ENCODE measurements around the gene ENOX1. TPM values are rescaled to one million over a fixed set of nuclear protein-coding genes. Genes with fewer than 3 reads are reported as not detected.

The ENOX1 gene
- total RNA-seq, 2 donors from 2014 or later = 0.33 TPM; not detected in 1

GRCh38 chr13:43232144-43232872, 554.5 kb downstream of the ENOX1 start:
- H3K36me3 ChIP-seq (ENCODE audit: control insufficient read depth, insufficient read depth, low read length) = no peaks in the 10 kb centered on the region
- H3K4me3 Mint-ChIP-seq = no peak overlapping the region
- no peak overlapping the region for H3K27ac ChIP-seq (ENCODE audit: low read depth, low read length)
- no peak for DNase-seq
- no peak overlapping the region for H3K9ac ChIP-seq (ENCODE audit: extremely low read depth, low read length, poor library complexity, severe bottlenecking)
- peaks cover 4% of the 10 kb centered on the region for H3K4me1 ChIP-seq (ENCODE audit: control insufficient read depth, insufficient read depth, low read length)
- 88 to 91% methylated on average over 2 to 5 of the region's 5 CpGs for WGBS, 2 experiments (ENCODE audit: insufficient coverage in 1 of 2, insufficient read length in 1 of 2)
- no peaks in the 10 kb centered on the region for H3K27me3 ChIP-seq (ENCODE audit: control insufficient read depth, insufficient read depth, low read length, poor library complexity, severe bottlenecking)
- no peaks in the 10 kb centered on the region for H3K36me3 Mint-ChIP-seq (ENCODE audit: low read depth)
- H3K4me1 Mint-ChIP-seq = no peaks in the 10 kb centered on the region
- TF ChIP-seq CTCF (conservative IDR thresholded peaks at IDR 0.05) = no peak
- H3K9me3 ChIP-seq (ENCODE audit: control insufficient read depth, low read length) = no peaks in the 10 kb centered on the region
- H3K27ac Mint-ChIP-seq = no peak overlapping the region
- no peaks in the 10 kb centered on the region for H3K9me3 Mint-ChIP-seq
- no peak overlapping the region for H3K4me3 ChIP-seq (ENCODE audit: low read length)
- H3K27me3 Mint-ChIP-seq (ENCODE audit: insufficient read depth) = no peaks in the 10 kb centered on the region

GRCh38 chr13:43230989-43231388, 555.8 kb downstream of the ENOX1 start:
- H3K27ac ChIP-seq (ENCODE audit: low read depth, low read length) = no peak overlapping the region
- no peaks in the 10 kb centered on the region for H3K36me3 Mint-ChIP-seq (ENCODE audit: low read depth)
- no peaks in the 10 kb centered on the region for H3K27me3 Mint-ChIP-seq (ENCODE audit: insufficient read depth)
- 88 to 89% methylated on average over 2 to 3 of the region's 3 CpGs for WGBS, 2 experiments (ENCODE audit: insufficient coverage in 1 of 2, insufficient read length in 1 of 2)
- no peaks in the 10 kb centered on the region for H3K36me3 ChIP-seq (ENCODE audit: control insufficient read depth, insufficient read depth, low read length)
- no peaks in the 10 kb centered on the region for H3K9me3 Mint-ChIP-seq
- DNase-seq = no peak
- no peak for TF ChIP-seq CTCF (conservative IDR thresholded peaks at IDR 0.05)
- H3K4me1 ChIP-seq (ENCODE audit: control insufficient read depth, insufficient read depth, low read length) = peaks cover 4% of the 10 kb centered on the region
- no peak overlapping the region for H3K27ac Mint-ChIP-seq
- H3K4me1 Mint-ChIP-seq = no peaks in the 10 kb centered on the region
- H3K9me3 ChIP-seq (ENCODE audit: control insufficient read depth, low read length) = no peaks in the 10 kb centered on the region
- no peak overlapping the region for H3K4me3 Mint-ChIP-seq
- no peaks in the 10 kb centered on the region for H3K27me3 ChIP-seq (ENCODE audit: control insufficient read depth, insufficient read depth, low read length, poor library complexity, severe bottlenecking)
- H3K4me3 ChIP-seq (ENCODE audit: low read length) = no peak overlapping the region
- H3K9ac ChIP-seq (ENCODE audit: extremely low read depth, low read length, poor library complexity, severe bottlenecking) = no peak overlapping the region

- no peak overlapping the region for H3K4me3 ChIP-seq (ENCODE audit: low read length)
- Mint-ChIP-seq H3K27ac (no peak overlapping the region), H3K36me3 (ENCODE audit: low read depth) (no peaks in the 10 kb centered on the region), H3K27me3 (ENCODE audit: insufficient read depth) (no peaks in the 10 kb centered on the region), H3K4me1 (no peaks in the 10 kb centered on the region), H3K4me3 (no peak overlapping the region), H3K9me3 (no peaks in the 10 kb centered on the region)
- peaks cover 4% of the 10 kb centered on the region for H3K4me1 ChIP-seq (ENCODE audit: control insufficient read depth, insufficient read depth, low read length)
- DNase-seq = no peak
- no peaks in the 10 kb centered on the region for H3K36me3 ChIP-seq (ENCODE audit: control insufficient read depth, insufficient read depth, low read length)
- no peaks in the 10 kb centered on the region for H3K27me3 ChIP-seq (ENCODE audit: control insufficient read depth, insufficient read depth, low read length, poor library complexity, severe bottlenecking)
- TF ChIP-seq CTCF (conservative IDR thresholded peaks at IDR 0.05) = no peak
- no peak overlapping the region for H3K27ac ChIP-seq (ENCODE audit: low read depth, low read length)
- H3K9ac ChIP-seq (ENCODE audit: extremely low read depth, low read length, poor library complexity, severe bottlenecking) = no peak overlapping the region
- WGBS, 2 experiments (ENCODE audit: insufficient coverage in 1 of 2, insufficient read length in 1 of 2) = 56 to 60% methylated on average over 2 to 3 of the region's 3 CpGs
- no peaks in the 10 kb centered on the region for H3K9me3 ChIP-seq (ENCODE audit: control insufficient read depth, low read length)
Measured at GRCh38 chr13:43229506-43229905, 557.3 kb downstream of the ENOX1 start.

Measured in endodermal cell (in vitro differentiated cells).